HG03354 (cell line): ENCODE data around the gene PITPNC1.
"Not testable (repeated sequence)": the region's sequence is repeated elsewhere in the genome, so short reads cannot be mapped to it uniquely, and the experiment has no call there.

Experiments used
- ATAC-seq: cut with Tn5 transposase; IDR thresholded peaks from one replicate; pipeline ENCODE4 v1.9.1; 2021; ENCODE audit warnings: mild to moderate bottlenecking; ENCODE audit not compliant: unreplicated experiment, poor library complexity, severe bottlenecking

The PITPNC1 gene

GRCh38 chr17:67628580-67629013 is 251.5 kb downstream of the PITPNC1 start:
- ATAC-seq: no peak

DNA sequence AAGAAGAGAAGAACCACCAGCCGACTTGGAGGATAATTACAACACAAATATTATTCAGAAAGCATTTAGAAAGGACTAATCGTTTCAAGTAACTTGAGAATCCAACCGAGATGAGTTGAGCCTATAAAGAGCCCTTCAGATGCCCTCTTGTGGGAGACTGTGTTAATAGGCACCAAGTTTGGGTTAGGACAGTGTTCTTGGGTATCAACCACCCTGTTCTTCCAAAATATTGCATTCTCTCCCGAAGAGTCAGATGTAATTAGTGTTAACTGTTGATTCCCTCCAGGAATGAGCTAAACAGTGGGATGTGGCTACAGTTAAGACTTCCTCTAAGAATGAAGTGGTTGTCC is 252.9 kb downstream of the PITPNC1 start:
- no peak for ATAC-seq

- ATAC-seq: not testable (repeated sequence)
Measured at GRCh38 chr17:67630836-67631235, 253.8 kb downstream of the PITPNC1 start.

- ATAC-seq: no peak
Measured at GRCh38 chr17:67632141-67632540, 255.1 kb downstream of the PITPNC1 start.

DNA sequence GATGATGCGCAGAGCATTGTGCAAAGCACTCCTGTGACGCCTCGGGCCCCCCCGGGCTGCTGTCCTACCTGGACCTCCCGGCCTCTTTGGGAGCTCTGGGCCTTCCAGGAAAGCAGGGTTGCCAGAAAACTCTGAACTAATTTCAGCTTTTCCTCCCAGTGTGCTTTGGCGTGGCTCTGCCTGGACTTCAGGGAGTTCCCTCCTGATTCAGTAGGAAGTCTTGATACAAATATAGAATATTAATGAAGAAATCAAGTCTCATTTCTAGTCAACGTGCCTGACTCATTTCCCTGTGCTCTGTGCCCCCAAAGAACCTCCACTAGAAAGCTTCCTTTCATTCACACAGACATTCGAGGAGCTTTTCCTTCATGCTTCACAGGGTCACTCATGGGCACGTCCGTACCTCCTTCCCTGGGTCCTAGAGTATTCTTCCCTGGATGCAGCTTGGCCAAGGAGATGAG is 256.7 kb downstream of the PITPNC1 start:
- no peak for ATAC-seq

DNA sequence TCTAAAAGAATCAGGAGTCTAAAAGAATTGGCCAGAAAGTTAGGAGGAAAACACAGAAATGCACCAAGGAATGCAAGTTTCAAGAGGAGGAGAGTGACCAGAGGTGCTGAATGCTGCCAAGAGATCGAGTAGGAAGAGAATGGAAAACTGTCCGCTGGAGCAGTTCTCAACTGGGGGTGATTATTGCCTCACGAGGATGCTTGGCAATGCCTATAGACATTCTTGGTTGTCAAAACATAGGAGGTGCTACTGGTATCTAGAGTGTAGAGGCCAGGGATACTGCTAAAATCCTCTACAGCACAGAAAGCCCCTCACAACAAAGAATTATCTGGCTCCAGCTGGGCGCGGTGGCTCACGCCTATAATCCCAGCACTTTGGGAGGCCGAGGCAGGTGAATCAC is 258.6 kb downstream of the PITPNC1 start:
- no peak for ATAC-seq

GRCh38 chr17:67636312-67636711 is 259.2 kb downstream of the PITPNC1 start:
- ATAC-seq: no peak

DNA sequence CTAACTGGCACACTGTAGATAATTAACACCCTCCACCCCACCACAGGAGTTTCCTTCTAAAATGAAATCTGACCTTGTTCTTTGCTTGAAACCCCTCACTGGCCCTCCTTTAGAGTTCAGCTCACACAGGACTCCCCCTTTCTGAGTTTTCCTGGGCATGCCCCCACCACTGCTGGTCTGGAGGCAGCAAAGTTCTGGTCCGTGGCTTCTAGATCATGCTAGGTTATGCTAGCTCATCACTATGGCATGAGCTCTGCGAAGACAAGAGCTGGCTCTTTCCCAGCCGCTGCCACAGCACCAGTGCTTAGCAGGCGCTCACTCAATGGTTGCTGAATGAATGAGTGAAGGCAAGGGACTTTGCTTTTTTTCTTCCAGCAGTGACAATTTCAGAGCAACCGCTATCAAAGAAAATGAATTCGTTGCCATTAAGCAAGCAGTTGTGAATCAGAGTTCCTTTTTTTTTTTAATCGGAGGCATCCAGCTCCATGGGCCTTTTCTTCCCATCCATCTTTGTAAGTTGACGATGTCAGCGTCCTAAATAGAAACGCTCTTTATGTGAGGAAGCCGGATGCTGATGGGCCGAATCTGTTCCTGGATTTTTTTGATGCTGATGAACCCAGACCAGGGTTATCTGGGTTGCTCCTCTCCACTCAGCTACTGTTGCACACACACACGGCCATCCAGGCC is 259.9 kb downstream of the PITPNC1 start:
- ATAC-seq: no peak

DNA sequence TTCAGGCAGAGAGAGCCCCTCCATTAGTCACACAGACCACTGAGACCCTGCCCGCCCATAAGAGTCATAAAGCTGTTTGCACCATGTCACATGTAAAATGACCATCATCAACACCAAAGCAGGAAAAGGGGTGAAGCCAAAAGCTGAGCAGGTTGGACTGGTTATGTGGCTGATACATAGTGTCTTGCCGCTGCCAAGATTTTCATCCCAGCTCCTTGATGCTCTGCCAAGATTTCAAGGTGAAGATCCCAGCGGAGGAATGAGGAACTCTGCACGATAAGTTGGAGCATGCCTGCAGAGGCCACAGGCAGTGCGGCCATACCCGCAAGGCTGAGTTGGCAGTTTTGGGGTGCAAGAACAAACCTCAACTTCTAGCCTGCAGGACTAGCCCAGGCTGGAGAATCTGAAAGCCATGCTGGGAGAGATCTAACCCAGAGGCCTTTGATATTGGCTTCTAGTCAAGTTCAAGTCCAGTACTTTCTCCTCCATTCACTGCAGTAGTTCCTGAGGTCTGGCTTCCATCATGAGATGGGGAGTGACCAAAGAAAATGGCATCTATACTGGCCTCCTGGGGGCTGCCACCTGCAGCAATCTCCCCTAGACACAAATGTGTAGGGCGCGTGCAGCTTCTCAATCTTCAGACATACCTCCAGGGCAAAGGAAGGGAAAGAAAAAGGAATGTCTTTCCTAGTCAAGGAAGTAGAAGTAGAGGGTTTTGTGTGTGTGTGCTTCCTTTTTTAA is 261.0 kb downstream of the PITPNC1 start:
- no peak for ATAC-seq

- ATAC-seq: no peak
Measured at GRCh38 chr17:67638871-67639270, 261.8 kb downstream of the PITPNC1 start.

DNA sequence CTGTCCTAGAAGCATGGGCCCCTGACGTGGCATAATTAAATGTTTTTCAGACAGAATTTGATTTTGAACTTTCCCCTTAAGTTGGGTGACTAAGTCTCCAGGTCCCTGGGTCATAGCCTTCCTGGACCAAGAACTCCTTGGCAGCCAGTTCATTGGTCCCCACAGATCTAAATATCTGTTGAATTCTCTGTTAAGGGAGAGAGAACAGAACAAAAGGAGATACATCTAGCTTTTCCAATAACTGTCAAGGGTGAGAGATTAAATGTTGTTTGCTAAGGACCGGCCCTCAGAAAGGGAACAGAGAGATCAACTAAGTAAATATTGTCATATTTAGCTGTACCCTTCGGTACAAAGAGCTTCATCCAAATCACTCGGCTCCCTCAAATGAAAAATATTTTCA is 262.5 kb downstream of the PITPNC1 start:
- no peak for ATAC-seq

DNA sequence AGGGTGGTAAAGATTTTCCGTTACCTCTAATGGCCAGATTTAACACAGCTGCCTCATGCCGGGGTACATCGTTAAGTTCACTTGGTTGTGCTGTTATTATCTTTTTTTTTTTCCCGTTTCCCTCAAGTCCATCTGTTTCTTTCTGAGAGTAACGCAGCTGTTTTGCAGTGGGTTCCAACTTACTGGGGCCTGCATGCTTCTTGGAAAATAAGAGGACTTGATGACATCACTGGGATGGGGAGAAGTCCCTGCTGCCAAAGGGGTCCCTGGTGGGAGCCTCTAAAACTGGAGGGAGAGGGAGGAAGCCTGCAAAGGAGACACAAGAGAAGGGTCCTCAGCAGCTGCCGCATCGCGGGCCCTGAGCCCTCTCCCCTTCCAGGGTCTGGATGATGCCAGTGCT is 262.9 kb downstream of the PITPNC1 start:
- no peak for ATAC-seq

GRCh38 chr17:67642488-67642887 is 265.4 kb downstream of the PITPNC1 start:
- ATAC-seq: no peak

- ATAC-seq: no peak
Measured at GRCh38 chr17:67644061-67644460, 267.0 kb downstream of the PITPNC1 start.

- ATAC-seq: not testable (repeated sequence)
Measured at GRCh38 chr17:67645195-67645594, 268.1 kb downstream of the PITPNC1 start.

DNA sequence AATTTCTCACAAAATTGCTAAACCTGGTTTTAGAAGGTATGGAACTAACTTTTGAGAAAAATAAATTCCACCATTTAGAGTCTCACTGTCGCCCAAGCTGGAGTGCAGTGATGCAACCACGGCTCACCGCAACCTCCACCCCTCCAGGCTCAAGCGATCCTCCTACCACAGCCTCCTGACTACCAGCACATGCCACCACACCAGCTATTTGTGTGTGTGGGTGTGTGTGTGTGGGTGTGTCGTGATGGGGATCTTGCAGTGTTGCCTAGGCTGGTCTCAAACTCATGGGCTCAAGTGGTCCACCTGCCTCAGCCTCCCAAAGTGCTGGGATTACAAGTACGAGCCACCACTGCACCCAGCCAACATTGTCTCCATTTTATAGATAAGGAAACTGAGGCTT is 269.4 kb downstream of the PITPNC1 start:
- ATAC-seq: no peak

DNA sequence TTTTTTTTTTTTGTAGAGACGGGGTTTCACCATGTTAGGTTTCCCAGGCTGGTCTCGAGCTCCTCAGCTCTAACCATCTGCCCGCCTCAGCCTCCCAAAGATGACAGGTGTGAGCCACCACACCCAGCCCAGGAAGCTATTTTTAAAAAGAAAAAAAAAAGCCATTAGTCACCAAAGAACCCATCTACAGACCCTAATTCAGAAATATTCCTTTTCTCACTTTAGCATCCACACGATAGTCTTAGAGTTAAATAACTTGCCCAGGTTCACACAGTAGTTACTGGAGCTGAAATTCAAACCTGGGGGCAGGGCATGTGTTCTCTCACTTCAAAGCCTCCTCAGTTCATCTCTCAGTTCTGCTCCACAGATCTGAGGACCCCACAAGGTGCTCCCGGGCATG is 270.4 kb downstream of the PITPNC1 start:
- no peak for ATAC-seq

DNA sequence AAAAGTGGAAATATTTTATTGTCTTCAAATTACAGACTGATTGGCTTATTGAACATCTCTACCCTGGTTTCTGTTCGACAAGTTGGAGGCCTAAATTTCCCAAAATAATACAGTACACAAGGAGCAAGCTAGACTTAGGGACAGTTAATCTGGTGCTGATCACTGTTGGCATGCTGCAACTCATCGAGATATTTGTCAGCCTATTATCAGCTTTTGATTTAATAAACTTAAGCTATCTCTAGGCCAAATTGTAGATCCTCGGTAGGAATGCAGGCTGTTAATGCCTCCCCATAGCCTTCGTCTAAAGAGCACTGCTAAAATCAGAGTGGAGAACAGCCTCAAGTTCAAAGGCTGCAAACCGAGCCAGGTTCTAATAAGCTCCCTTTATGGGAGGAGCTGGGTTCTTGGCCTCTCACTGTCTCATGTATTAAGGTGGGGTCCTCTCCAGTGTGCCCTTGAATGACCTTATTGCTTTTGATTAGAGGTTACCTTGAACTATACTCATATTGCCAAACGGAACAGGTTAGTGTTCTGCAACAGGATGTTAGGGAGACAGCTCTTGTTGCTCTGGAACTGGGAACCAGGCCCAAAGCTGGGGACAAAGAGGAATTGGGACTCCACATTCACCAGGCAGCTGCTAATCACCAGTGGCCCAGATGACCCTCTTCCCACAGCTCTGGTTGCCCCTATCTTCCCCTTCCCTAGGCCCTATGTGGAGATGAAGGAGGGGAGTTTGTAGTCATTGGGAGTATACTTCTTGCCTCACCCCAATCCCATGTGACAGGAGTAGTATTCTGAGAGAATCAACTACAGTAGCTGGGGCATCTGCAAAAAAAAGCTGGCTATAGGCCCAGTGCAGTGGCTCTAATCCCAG is 271.2 kb downstream of the PITPNC1 start:
- ATAC-seq: no peak

DNA sequence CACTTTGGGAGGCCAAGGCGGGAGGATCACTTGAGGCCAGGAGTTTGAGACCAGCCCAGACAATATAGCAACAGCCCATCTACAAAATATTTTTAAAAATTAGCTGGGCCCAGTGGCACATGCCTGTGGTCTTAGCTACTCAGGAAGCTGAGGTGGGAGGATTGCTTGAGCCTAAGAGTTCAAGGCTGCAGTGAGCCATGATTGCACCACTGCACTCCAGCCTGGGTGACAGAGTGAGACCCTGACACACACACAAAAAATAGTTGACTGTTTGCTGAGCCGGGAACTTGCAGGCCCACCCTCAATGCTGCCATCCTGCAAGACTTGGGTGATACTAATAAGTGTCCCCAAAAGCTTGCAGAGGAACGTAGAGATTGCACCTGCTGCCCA is 271.8 kb downstream of the PITPNC1 start:
- not testable (repeated sequence) for ATAC-seq

DNA sequence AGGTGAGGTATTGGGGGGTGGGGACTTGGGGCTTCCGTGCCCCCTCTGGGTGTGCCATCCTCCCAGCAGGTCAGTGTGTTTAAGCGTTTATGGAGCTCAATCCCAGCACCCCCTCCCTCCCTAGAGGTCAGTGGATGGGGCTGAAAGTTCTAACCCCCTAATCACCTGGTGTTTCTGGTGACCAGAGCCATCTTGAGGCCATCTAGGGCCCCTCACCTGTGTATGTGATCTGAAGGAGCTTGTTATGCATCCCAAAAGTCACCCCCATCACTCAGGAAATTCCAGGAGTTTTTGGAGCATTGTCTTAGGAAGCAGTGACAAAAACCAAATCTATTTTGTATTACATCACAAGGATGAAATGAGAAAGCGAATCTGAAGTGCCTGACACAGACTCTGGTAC is 272.8 kb downstream of the PITPNC1 start:
- ATAC-seq: no peak

DNA sequence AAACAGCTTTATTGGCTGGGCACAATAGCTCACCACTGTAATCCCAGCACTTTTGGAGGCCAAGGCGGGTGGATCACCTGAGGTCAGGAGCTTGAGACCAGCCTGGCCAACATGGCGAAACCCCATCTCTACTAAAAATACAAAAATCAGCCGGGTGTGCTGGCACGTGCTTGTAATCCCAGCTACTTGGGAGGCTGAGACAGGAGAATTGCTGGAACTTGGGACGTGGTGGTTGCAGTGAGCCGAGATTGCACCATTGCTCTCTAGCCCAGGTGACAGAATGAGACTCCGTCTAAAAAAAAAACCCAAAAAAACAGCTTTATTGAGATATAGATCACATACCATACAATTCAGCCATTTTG is 274.1 kb downstream of the PITPNC1 start:
- not testable (repeated sequence) for ATAC-seq
